Retinal pigment epithelial cell (primary cell): Measurements from ENCODE around the gene C10orf67.

Experiments
- DNase-seq: peaks from one replicate; pipeline ENCODE4 v3.0.0-alpha.2; 2010; ENCODE audit warnings: low read depth
- H3K4me3 ChIP-seq: 2 replicates; pipeline ENCODE4 v1.5.1; 2011; ENCODE audit warnings: mild to moderate bottlenecking, low read length, control low read depth, moderate library complexity
- CTCF ChIP-seq: conservative IDR thresholded peaks from 2 replicates; pipeline ENCODE4 v1.5.1; 2011; ENCODE audit warnings: low read depth, low read length, control low read depth, inconsistent platforms

The C10orf67 gene

GRCh38 chr10:23345861-23346260 is 1.3 kb upstream of the C10orf67 start:
- TF ChIP-seq CTCF: no peak
- H3K4me3 ChIP-seq: no peak overlapping the region
- DNase-seq: peak; percentile 95

DNA sequence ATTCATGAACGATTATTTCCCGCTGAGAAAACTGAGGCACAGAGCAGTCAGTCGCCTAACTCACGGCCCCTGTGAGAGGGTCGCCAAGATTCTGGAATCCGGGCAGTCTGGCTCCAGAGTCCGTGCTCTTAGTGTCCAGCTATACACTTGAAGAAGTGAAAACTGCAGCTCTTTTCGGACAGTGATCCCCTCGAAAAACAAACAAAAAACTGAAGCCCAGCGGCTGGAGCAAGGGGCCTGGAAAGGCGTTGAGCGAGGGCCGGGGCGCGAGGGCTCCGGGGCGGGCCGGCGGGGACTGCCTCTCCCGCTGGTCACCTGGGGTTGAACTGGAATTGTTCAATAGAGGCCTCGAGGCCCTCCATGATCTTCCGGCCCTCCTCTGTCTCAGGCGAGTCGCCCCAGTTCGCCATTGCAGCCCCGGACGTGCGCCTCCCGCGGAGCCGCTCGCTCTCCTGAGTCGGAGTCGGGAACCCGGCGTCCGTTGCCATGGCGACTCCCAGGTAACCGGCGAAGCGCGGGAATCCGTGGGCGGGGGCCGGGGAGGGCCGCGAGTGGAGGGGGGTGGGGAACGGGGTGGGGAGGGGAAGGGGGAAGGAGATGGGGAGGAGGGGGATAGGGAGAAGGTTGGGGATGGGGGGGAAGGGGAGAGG is 881 bp downstream of the C10orf67 start:
- no peak for DNase-seq
- peak overlapping the region; percentile 69 for H3K4me3 ChIP-seq
- TF ChIP-seq CTCF: no peak

DNA sequence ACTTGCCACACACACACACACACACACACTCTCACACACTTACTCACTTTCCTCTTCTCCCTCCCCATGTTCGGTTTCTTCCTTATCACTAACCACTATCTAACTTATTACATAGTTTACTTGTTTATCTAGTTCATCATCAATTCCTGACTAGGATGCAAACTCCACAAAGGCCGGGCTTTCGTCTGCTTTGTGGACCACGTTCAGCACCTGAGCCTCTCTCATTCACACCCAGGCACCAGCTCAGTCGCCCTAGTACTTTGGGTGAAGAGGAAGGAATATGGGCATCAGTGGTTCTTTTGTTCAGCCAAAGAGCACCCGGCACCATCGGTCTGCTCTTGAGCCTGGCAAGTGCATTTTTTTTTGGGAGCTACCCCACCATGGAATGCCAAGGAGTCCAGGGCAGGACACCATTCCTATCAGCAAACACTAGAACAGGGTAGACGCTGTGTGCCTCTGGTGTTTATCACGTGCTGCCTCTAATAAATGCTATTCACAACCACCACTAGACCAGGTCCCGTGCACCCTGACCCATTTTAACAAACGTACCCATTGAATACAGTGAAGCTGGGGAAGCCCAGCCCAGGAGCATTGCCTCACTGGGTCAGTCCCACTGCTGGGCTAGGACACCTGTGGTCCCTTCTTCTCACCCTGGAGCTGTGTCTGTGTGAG is 2.2 kb downstream of the C10orf67 start:
- DNase-seq: no peak
- no peak overlapping the region for H3K4me3 ChIP-seq
- TF ChIP-seq CTCF: no peak

- DNase-seq: no peak
- TF ChIP-seq CTCF: no peak
Observed at GRCh38 chr10:23341004-23341403, 3.6 kb downstream of the C10orf67 start.

DNA sequence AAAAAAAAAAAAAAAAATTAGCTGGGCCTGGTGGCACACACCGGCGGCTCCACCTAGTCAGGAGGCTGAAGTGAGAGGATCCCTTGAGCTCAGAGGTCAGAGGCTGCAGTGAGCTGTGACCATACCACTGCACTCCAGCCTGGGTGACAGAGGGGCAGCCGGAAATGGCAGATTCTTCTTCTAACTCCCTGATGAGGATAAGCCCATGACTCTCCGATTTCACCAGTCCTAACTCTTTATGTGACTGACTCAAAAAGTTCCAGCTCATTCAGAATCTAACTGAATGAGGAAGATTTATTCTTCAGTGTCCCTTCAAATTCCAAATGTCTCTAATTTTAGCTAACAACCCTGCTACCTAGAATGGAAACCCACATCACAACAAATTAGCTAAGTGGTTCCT is 4.2 kb downstream of the C10orf67 start:
- TF ChIP-seq CTCF: no peak

More at GRCh38 chr10:23341004-23341403, 3.6 kb downstream of the C10orf67 start:
- no peak overlapping the region for H3K4me3 ChIP-seq

GRCh38 chr10:23338886-23339285 is 5.7 kb downstream of the C10orf67 start:
- no peak for DNase-seq
- H3K4me3 ChIP-seq: no peak overlapping the region
- no peak for TF ChIP-seq CTCF

More for the DNA sequence above, 4.2 kb downstream of the C10orf67 start:
- DNase-seq: no peak
- H3K4me3 ChIP-seq: no peak overlapping the region
